GM19239 (cell line): ENCODE measurements around the gene PRKG2.

ENCODE experiments used
- DNase-seq: peaks from one replicate; pipeline ENCODE4 v3.0.0; 2011; ENCODE audit warnings: low spot score; ENCODE audit not compliant: insufficient read length
- FAIRE-seq: peaks from 2 replicates; lab custom pipeline; 2011; peaks lifted over from hg19 to GRCh38; lab: Jason Lieb, UNC

The PRKG2 gene

GRCh38 chr4:81116566-81116965 lies 98.5 kb downstream of the PRKG2 start:
- no peak for DNase-seq
- no peak for FAIRE-seq

GRCh38 chr4:81113024-81113423 lies 102.0 kb downstream of the PRKG2 start:
- FAIRE-seq, result no peak
- no peak for DNase-seq

- FAIRE-seq (no peak), DNase-seq (no peak)
Measured at GRCh38 chr4:81109356-81109755, 105.7 kb downstream of the PRKG2 start.

GRCh38 chr4:81106150-81106549 lies 108.9 kb downstream of the PRKG2 start:
- DNase-seq (no peak), FAIRE-seq (no peak)

- no peak for FAIRE-seq
Measured at GRCh38 chr4:81102107-81102506, 112.9 kb downstream of the PRKG2 start.

GRCh38 chr4:81096566-81096965 lies 118.5 kb downstream of the PRKG2 start:
- FAIRE-seq (no peak), DNase-seq (no peak)

More at GRCh38 chr4:81102107-81102506, 112.9 kb downstream of the PRKG2 start:
- no peak for DNase-seq

- DNase-seq, result no peak
- no peak for FAIRE-seq
Measured at GRCh38 chr4:81095389-81095788, 119.6 kb downstream of the PRKG2 start.

- no peak for DNase-seq
- FAIRE-seq, result no peak
Measured at GRCh38 chr4:81093720-81094401, 121.2 kb downstream of the PRKG2 start.

GRCh38 chr4:81085979-81086378 lies 129.0 kb downstream of the PRKG2 start:
- DNase-seq (no peak), FAIRE-seq (no peak)

GRCh38 chr4:81085291-81085690 lies 129.7 kb downstream of the PRKG2 start:
- no peak for FAIRE-seq
- no peak for DNase-seq

- DNase-seq (no peak), FAIRE-seq (no peak)
Measured at GRCh38 chr4:81084634-81085033, 130.4 kb downstream of the PRKG2 start.

GRCh38 chr4:81084029-81084428 lies 131.0 kb downstream of the PRKG2 start:
- no peak for FAIRE-seq
- no peak for DNase-seq

GRCh38 chr4:81081156-81081555 lies 133.9 kb downstream of the PRKG2 start:
- DNase-seq, result no peak
- FAIRE-seq, result no peak

GRCh38 chr4:81071013-81071412 lies 144.0 kb downstream of the PRKG2 start:
- no peak for FAIRE-seq

GRCh38 chr4:81069706-81070331 lies 145.2 kb downstream of the PRKG2 start:
- FAIRE-seq (peak; percentile 77), DNase-seq (peak; percentile 18)

More at GRCh38 chr4:81071013-81071412, 144.0 kb downstream of the PRKG2 start:
- DNase-seq, result no peak

- DNase-seq (no peak), FAIRE-seq (no peak)
Measured at GRCh38 chr4:81065446-81065845, 149.6 kb downstream of the PRKG2 start.

- no peak for DNase-seq
- FAIRE-seq, result no peak
Measured at GRCh38 chr4:81062001-81062400, 153.0 kb downstream of the PRKG2 start.

GRCh38 chr4:81061344-81061730 lies 153.7 kb downstream of the PRKG2 start:
- DNase-seq (no peak), FAIRE-seq (no peak)

- FAIRE-seq (peak; percentile 66), DNase-seq (no peak)
Measured at GRCh38 chr4:81060587-81061343, 154.3 kb downstream of the PRKG2 start.

GRCh38 chr4:81058621-81059020 lies 156.4 kb downstream of the PRKG2 start:
- no peak for DNase-seq
- no peak for FAIRE-seq
